Measurements from ENCODE around the gene TMEM178A.

TMEM178A gene

GRCh38 chr2:39757156-39757555 is 91.4 kb downstream of the TMEM178A start:
- TF ChIP-seq TAF1 (IDR thresholded peaks at IDR 0.05; ENCODE audit: low read depth) (no peak), FOXM1 (IDR thresholded peaks at IDR 0.05; ENCODE audit: borderline replicate concordance, low read depth) (no peak), CREB1 (IDR thresholded peaks at IDR 0.05; ENCODE audit: low read depth) (no peak), EGR1 (IDR thresholded peaks at IDR 0.05) (no peak), CEBPB (IDR thresholded peaks at IDR 0.05) (no peak), RAD21 (IDR thresholded peaks at IDR 0.05; ENCODE audit: low read depth) (no peak), ZBTB7A (IDR thresholded peaks at IDR 0.05; ENCODE audit: low read depth) (no peak), TCF12 (IDR thresholded peaks at IDR 0.05; ENCODE audit: low read depth) (no peak), MAX (IDR thresholded peaks at IDR 0.05) (no peak)

GRCh38 chr2:39762448-39762847 is 96.7 kb downstream of the TMEM178A start:
- TF ChIP-seq MAX (IDR thresholded peaks at IDR 0.05) (no peak), CEBPB (IDR thresholded peaks at IDR 0.05) (no peak), USF1 (IDR thresholded peaks at IDR 0.05) (no peak), ZBTB7A (IDR thresholded peaks at IDR 0.05; ENCODE audit: low read depth) (no peak), CREB1 (IDR thresholded peaks at IDR 0.05; ENCODE audit: low read depth) (no peak), TEAD4 (IDR thresholded peaks at IDR 0.05) (no peak), REST (IDR thresholded peaks at IDR 0.05; ENCODE audit: low read depth) (no peak), TCF12 (IDR thresholded peaks at IDR 0.05; ENCODE audit: low read depth) (no peak), TAF1 (IDR thresholded peaks at IDR 0.05; ENCODE audit: low read depth) (no peak), EP300 (IDR thresholded peaks at IDR 0.05; ENCODE audit: borderline replicate concordance) (no peak), RAD21 (IDR thresholded peaks at IDR 0.05; ENCODE audit: low read depth) (no peak)

All from Ishikawa (cell line).